AG08396 (cell line): ENCODE measurements around the gene HOXC5.

Experiments used
- DNase-seq: peaks from one replicate; pipeline ENCODE4 v3.0.0; 2012; ENCODE audit warnings: low spot score, mixed read lengths

Gene HOXC5

DNA sequence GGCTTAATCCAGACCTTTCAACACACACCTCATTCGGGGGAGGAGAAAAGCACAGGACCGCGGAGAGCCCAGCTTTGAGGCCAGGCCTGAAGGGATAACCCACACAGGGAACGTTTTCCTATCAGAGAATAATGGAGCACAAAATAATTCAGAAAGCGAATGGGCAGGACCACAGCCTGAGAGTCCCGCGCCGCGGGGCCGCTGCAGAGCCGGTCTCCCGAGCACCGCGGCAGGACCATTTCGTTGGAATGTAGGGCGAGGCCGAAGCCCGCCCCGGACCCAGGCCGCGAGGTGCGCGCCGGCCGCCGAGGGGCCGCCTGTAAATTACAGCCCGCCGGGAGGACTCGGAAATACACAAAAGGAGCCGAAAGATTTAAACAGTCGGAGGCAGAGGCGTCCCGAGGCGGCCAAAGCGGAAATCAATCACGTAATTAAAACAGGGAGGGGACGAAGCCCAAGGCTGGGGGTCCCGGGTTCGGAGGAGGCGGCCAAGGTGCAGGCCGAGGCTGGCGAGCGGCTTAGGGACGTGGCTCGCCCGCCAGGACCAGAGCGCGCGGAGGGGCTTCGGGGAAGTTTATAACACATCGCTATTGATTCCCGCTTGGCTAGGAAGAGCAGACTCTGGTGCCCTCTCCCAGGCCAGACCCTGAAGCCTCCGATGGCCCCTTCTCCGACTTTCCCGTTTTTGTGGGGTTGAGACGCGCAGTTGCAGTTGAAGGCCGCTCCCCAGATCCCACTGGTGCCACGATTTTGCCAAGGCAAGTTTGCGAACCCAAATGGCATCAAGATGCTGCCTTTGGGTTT is 14.5 kb downstream of the HOXC5 start:
- DNase-seq, result no peak

DNA sequence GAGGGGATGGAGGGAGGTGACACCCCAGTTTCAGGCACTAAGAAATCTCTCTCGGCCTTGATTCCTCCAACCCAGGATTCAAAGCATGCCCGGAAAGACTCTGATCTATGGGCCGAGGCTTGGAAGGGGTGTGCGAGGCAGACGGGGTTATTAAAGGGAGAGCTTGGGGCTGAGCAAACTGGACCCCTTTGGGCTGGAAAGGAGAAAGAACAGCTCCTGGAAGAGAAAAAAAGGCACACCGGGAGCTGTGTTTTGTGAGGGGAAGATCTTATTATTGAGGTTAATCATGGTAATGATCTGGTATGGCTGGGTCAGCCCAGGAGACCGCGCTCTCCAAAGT is 15.1 kb downstream of the HOXC5 start:
- no peak for DNase-seq

GRCh38 chr12:54048406-54049093 is 15.7 kb downstream of the HOXC5 start:
- no peak for DNase-seq

- no peak for DNase-seq
Observed at GRCh38 chr12:54049108-54049507, 16.3 kb downstream of the HOXC5 start.

DNA sequence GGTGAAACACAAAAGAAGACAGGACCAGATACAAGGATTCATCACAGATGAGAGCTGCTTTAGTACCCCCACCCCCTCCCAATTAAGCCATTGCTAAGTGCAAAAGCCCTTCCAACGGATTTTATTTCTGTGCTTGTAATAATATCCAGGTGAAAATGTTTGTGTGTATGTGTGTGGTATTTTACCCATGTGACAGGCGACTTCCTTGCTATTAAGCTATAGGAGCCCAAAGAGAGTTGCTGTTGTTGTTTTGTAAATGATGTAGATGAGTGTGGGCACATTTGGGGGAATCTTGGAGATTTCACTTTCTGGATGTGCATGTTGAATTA is 17.6 kb downstream of the HOXC5 start:
- DNase-seq, result no peak

DNA sequence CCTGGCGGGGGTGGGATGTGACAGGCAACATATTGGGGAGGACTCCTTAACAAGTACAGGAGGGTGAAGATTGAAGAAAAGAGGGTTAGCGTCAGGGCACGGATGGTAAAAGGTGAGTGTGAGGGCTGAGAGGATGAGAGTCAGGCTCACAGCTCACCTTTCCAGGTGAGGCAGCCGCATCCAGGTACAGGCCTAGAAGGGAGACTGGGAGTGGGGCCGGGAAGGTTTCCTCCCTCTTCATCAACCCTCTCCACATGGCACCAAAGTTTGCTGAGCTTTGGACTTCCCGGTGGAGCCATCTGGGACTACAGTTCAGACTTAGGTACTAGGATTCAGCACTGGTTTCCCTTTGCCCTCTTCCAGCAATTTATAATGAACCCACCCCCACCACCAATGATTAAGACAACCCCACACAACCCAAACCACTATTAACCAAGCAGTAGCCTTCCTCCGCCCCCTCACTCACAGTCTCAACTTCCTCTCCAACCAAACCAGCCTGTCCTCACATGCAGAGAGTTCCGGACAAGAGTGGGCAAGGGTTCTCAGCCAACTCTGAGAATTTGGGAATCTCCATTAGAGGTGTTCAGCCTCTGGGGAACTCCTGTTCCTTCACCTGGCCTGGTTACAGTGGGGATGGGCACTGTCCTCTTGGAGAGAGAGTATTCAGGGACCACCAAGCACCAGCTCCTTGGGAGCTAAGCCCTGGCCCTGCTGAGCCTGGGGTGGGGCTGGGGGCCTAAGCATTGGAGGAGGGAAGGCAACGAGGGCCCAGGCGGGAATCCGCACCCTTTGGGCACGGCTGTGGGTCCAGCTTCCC is 18.4 kb downstream of the HOXC5 start:
- no peak for DNase-seq

- DNase-seq, result no peak
Observed at GRCh38 chr12:54051874-54052437, 19.1 kb downstream of the HOXC5 start.

GRCh38 chr12:54052438-54053002 is 19.7 kb downstream of the HOXC5 start:
- peak; percentile 55 for DNase-seq

DNA sequence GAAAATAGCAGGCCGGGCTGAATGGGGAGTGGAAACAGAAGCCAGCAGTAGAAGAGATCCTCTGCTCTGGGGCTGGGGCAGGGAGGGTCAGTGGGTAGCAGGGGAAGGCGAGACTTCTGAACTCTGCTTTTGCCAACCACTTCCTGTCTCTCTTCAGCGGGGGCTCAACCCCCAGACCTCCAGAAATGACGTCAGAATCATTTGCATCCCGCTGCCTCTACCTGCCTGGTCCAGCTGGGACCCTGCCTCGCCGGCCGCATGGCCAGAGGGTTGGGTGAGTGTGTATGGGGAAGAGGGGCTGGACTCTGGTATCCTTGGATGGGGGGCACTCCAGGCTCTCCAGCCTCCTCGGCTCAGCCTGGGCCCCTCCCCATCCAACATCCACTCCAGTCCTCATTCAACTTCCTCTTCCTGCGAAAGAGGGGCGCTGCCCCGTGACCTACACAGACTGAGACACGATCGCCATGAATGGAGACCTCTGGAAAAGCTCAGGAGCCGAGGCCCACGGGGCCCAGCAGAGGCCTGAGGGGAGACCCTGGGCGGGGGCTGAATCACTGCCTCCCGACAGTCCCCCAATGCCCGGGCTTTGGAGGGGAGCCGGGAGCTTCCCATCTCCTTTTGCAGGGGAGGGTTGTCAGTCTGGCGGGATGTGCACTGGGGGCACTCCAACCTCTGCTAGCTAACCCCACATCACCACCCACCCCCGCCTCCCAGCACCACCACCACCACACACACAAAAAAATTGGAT is 20.3 kb downstream of the HOXC5 start:
- peak; percentile 43 for DNase-seq

DNA sequence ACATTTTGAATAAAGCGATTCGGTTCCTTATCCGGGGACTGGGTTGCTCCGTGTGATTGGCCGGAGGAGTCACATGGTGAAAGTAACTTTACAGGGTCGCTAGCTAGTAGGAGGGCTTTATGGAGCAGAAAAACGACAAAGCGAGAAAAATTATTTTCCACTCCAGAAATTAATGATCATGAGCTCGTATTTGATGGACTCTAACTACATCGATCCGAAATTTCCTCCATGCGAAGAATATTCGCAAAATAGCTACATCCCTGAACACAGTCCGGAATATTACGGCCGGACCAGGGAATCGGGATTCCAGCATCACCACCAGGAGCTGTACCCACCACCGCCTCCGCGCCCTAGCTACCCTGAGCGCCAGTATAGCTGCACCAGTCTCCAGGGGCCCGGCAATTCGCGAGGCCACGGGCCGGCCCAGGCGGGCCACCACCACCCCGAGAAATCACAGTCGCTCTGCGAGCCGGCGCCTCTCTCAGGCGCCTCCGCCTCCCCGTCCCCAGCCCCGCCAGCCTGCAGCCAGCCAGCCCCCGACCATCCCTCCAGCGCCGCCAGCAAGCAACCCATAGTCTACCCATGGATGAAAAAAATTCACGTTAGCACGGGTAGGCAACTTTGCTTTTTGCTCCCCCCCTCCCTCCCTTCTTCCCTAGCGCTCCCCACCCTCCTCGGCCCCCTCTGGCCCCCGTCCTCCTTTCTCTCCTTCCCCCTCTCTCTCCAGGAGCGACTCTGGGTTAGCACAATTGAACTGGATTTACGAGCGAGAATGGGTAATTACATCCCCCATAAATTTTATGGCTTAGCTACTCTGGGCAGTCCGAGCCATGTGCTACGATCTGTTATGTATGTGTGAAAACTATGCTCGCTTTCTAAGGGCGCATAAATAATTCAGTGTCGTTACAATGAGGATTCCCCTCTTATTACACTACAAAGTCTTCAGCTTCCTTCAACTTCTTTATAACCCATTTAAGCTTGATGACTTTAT is 21.2 kb downstream of the HOXC5 start, which contains the start of gene HOXC4:
TSS of gene HOXC4 (plus strand) at position 85 of the 991 bp plus-strand sequence. CDS start at position 173, 88 bp downstream.
- DNase-seq, result peak; percentile 85

DNA sequence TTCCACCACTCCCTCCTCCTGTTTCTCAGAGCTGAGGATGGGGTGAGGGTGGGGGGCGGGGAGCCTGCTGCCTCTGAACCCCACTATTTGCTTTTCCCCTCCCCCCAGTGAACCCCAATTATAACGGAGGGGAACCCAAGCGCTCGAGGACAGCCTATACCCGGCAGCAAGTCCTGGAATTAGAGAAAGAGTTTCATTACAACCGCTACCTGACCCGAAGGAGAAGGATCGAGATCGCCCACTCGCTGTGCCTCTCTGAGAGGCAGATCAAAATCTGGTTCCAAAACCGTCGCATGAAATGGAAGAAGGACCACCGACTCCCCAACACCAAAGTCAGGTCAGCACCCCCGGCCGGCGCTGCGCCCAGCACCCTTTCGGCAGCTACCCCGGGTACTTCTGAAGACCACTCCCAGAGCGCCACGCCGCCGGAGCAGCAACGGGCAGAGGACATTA is 21.9 kb downstream of the HOXC5 start:
- DNase-seq, result no peak

DNA sequence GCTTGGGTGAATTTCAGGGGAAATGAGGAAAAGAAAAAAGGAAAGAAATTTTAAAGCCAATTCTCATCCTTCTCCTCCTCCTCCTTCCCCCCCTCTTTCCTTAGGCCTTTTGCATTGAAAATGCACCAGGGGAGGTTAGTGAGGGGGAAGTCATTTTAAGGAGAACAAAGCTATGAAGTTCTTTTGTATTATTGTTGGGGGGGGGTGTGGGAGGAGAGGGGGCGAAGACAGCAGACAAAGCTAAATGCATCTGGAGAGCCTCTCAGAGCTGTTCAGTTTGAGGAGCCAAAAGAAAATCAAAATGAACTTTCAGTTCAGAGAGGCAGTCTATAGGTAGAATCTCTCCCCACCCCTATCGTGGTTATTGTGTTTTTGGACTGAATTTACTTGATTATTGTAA is 22.7 kb downstream of the HOXC5 start:
- DNase-seq, result no peak

DNA sequence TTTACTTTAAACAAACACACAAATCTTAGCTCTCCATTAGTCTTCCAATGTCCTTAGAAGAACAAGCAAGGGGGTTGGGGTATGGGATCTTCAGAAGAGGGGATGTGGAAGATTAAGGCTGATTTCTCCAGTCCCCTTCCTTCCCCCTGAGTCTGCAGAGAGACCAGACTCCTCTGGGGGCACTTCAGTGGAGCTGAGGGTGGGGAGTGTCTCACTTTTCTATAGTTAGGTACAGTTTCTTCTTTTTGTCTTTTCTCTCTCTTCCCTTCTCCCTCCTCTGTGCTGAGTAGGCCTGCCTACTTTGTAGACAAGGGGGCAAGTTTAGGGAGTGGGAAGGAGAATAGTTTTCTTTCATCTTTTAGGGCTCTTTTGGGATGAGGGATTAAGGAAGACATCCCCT is 23.3 kb downstream of the HOXC5 start:
- DNase-seq, result no peak

GRCh38 chr12:54058128-54058768 is 25.4 kb downstream of the HOXC5 start:
- DNase-seq, result no peak

DNA sequence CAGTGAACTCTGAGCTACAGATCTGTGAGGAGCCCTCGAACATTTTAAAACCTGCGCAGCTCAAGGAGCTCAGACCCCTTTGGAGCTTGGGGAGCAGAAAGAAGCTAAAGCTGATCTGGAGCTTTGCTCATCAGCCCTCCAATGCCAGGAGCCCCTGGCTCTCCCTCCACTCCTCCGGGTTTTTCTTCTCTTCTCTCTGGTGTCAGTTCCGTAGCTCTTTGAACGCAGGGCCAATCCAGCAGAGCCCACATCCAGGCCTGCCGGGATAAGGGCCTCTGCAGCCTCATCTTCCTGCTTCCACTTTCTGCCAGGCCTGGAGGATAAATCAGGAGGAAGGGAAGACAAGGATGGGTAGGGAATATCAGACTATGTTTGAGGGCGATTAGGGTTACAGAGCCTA is 26.8 kb downstream of the HOXC5 start:
- no peak for DNase-seq

DNA sequence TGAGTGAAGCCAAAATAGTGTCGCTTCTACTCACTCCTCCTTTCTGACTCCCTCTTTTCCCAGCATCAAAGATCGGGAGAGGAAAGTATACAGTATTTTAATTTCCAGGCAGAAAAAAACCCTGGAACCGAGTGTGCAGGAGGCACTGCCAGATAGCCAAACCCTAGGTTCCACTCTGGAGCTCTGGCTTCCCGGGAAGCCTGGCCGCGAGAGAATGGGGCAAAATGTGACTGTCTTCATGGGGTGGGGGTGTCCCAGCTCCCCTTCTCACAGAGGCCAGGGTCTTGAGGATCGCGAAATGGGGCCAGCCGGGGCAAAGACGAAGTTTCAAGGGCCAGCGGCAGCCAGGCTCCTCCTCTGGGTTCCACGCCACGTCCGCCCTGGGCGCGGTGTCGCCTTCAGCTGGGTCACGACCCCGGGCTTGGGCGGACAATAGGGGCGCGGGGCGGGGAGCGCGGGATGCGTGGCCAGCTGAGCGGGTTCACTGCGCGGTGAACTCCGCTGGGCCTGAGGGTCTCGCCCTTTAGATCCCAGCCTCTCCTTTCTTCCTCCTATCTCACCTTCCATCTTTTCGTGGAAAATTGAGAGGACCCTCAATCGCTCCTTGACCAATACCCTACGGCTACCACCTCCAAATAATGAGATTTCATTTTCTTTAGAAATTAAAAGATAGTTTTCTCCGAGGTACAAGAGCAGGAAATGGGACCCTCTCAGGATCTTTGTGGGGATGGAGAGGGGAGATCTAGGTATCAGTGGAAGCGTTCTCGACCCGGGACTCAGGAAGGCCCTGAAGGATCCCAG is 27.5 kb downstream of the HOXC5 start:
- no peak for DNase-seq

DNA sequence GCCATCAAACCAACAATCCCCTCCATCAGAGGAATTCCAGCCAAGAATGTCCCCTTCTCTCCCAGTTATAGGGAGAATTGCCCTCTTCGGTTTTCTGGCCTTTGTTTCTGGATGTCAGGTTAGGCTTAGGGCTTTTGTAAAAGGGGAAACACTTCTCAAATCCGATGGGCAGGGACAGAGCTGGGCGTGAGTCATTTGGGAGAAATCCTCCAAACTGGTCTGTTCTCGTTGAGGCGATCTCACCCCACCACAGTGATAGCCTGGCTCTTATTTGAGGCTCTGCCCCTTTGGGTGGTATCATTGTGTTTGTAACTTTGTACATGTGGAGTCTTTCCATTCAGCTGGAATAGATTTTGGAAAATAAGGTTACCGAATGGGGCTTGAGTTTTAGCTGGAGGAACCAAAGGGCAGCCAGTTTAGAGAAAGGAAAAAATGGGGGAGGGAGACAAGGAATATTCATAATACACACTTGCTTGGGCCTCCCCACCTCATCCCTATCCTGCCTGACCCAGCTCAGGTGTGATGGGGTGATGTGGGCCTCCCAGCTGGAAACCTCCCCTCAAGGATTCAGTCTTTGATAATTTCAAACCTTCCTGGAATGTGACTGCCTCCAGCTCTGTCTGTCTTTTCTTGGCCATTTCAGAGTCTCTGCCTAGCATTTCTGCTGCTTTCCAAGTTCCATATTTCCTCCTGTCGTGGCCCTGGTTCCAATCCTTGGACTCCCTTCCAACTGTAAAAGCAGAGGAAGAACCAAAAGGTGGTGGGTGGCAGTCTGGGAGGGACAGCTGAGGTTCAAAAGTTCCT is 28.3 kb downstream of the HOXC5 start:
- DNase-seq, result no peak

- no peak for DNase-seq
Observed at GRCh38 chr12:54065677-54066076, 32.8 kb downstream of the HOXC5 start.
